Measurements from ENCODE around the gene PAX5. TPM values are rescaled to one million over a fixed set of nuclear protein-coding genes. Genes with fewer than 3 reads are reported as not detected.

Gene PAX5
- total RNA-seq, 1 experiment from 2014 or later = 0.39 TPM

DNA sequence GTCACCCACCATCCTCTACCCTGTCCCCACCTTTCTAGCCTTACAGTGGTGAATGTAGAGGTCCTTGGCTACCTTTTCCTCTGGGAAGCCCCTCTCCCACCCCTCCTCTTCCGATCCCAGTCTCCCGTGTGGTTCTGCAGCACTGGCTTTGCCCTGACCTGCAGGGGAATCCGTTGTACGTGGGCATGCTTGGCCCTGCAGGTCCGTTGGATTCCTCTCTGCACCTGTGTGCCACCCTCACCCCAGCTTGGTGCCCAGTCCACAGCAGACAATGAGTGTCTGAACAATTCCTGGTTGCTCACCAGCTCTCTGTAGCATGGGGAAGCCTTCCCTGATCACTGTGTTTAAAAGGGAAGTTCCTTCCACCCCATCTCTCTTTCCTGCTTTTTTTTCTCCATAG is 185.1 kb downstream of the PAX5 start:
- no peaks in the 10 kb centered on the region for H3K9me3 ChIP-seq (ENCODE audit: control insufficient read depth, low read depth, low read length)
- no peak overlapping the region for H4K5ac ChIP-seq (ENCODE audit: insufficient read length, low read depth, low read length)
- no peaks in the 10 kb centered on the region for H3K27me3 ChIP-seq (ENCODE audit: insufficient read depth, low read length)
- Mint-ChIP-seq H3K9me3 (no peaks in the 10 kb centered on the region), H3K4me3 (no peak overlapping the region), H3K27ac (no peak overlapping the region; a peak in 1 of 7 replicates), H3K36me3 (ENCODE audit: insufficient read depth in 1 of 3, low read depth in 3 of 3) (no peaks in the 10 kb centered on the region), H3K4me1 (peaks cover 11 to 21% of the 10 kb centered on the region in 2 experiments; a peak in 3 of 4 replicates), H3K27me3 (ENCODE audit: low read depth) (peaks cover 9% of the 10 kb centered on the region; the same call in 1 of the 2 replicates)
- H3K18ac ChIP-seq (ENCODE audit: insufficient read length, low read depth, low read length) = no peak overlapping the region
- no peak overlapping the region for H2BK15ac ChIP-seq (ENCODE audit: low read depth, low read length)
- no peak overlapping the region for H3K23ac ChIP-seq (ENCODE audit: insufficient read length, low read depth, low read length)
- H3K14ac ChIP-seq (ENCODE audit: insufficient read depth, low read length) = no peak overlapping the region
- H2BK12ac ChIP-seq (ENCODE audit: insufficient read length, low read depth, low read length) = no peak overlapping the region
- H3K23me2 ChIP-seq (ENCODE audit: insufficient read length, low read depth, low read length, poor library complexity, severe bottlenecking) = no peaks in the 10 kb centered on the region
- H3K79me2 ChIP-seq (ENCODE audit: insufficient read depth, low read length) = no peaks in the 10 kb centered on the region
- H4K8ac ChIP-seq (replicated peaks; ENCODE audit: insufficient read length, low read depth, low read length) = no peak overlapping the region
- no peak overlapping the region for H3K56ac ChIP-seq (ENCODE audit: insufficient read length, low read depth, low read length)
- H3T11ph ChIP-seq (ENCODE audit: low read length) = no peak overlapping the region
- H3K9ac ChIP-seq (ENCODE audit: extremely low read depth, insufficient read length, low read length) = no peak overlapping the region
- no peak overlapping the region for H2BK120ac ChIP-seq (ENCODE audit: low read depth, low read length, poor library complexity, severe bottlenecking)
- H2BK5ac ChIP-seq (ENCODE audit: insufficient read length, low read length) = no peak overlapping the region
- H2AK5ac ChIP-seq (ENCODE audit: insufficient read length, low read length) = no peak overlapping the region
- no peak overlapping the region for H2BK20ac ChIP-seq (ENCODE audit: low read depth, low read length, poor library complexity, severe bottlenecking)
- no peak overlapping the region for H2AFZ ChIP-seq (ENCODE audit: low read length)
- TF ChIP-seq, protein P1, sequence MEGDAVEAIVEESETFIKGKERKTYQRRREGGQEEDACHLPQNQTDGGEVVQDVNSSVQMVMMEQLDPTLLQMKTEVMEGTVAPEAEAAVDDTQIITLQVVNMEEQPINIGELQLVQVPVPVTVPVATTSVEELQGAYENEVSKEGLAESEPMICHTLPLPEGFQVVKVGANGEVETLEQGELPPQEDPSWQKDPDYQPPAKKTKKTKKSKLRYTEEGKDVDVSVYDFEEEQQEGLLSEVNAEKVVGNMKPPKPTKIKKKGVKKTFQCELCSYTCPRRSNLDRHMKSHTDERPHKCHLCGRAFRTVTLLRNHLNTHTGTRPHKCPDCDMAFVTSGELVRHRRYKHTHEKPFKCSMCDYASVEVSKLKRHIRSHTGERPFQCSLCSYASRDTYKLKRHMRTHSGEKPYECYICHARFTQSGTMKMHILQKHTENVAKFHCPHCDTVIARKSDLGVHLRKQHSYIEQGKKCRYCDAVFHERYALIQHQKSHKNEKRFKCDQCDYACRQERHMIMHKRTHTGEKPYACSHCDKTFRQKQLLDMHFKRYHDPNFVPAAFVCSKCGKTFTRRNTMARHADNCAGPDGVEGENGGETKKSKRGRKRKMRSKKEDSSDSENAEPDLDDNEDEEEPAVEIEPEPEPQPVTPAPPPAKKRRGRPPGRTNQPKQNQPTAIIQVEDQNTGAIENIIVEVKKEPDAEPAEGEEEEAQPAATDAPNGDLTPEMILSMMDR (conservative IDR thresholded peaks at IDR 0.05) = no peak
- H4K20me1 ChIP-seq (ENCODE audit: control insufficient read depth, insufficient read depth, insufficient read length) = no peaks in the 10 kb centered on the region
- WGBS (ENCODE audit: extremely low coverage, insufficient read length, low lambda C conversion rate) = no CpG with 5 or more reads among the region's 5 CpGs
- H3K4me1 ChIP-seq (ENCODE audit: insufficient read depth, low read length) = no peaks in the 10 kb centered on the region
- H3K79me1 ChIP-seq (ENCODE audit: insufficient read depth, low read depth, low read length, poor library complexity, severe bottlenecking) = no peaks in the 10 kb centered on the region
- no peak overlapping the region for H4K91ac ChIP-seq (ENCODE audit: insufficient read length, low read depth, low read length)
- H3K4ac ChIP-seq (ENCODE audit: low read depth, low read length) = no peak overlapping the region
- DNase-seq = no peak
- no peak overlapping the region for H3K27ac ChIP-seq (ENCODE audit: insufficient read length, low read depth, low read length)
- H3K4me2 ChIP-seq (ENCODE audit: insufficient read depth, insufficient read length, low read length) = no peak overlapping the region
